ENCODE data around the gene PITPNM3.

PITPNM3 gene

DNA sequence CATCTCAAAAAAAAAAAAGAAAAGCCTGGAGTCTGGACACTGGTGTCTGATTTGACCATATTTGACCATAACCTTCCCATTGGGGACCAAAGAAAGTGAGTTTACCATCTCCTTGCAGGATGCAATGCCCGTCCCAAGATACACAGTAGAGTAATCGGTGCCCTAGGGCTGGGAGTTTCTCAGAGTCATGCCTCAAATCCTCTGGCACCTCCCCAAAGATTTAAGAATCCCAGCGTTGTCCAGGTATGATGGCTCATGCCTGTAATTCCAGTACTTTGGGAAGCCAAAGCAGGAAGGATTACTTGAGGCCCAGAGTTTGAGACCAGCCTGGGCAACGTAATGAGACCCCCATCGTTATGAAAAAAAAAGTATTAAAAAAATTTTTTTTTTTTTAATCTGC is 5.0 kb downstream of the PITPNM3 start:
- no peak for DNase-seq

- no peak for DNase-seq
These were observed 6.8 kb downstream of the PITPNM3 start for GRCh38 chr17:6549384-6550036.

DNA sequence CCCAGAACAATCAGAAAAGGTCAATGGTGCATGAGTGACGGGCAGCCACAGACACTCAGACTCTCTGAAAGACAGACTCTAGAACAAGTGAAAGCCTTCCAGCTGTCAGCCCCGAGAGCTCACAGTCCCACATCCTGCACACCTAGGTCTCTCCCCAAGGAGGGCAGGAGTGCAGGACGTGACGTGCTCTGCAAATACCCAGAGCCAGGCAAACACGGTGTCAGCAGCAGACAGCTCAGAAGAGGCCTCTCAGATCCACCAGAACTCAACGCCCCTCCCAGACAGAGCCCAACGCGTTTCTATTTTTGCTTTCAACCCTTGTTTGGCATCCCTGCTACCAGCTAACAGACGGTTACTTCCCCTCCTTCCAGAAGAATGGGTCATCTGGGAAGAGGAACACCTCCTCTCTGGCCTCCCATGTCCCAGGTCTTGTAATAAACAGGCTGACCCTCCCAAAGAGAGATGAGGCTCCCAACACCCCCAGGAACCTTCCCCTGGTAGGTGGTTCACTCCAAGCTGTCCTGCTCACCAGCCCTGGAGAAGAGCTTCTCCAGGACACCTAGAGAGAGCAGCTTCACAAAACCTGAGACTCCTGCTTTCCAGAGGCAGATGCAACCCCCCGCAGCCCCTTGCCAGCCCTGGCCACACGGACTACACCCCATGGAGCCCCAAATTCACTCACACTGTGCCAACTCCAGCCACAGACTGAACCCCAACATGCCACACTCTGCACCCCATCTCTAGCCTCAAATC is 7.6 kb downstream of the PITPNM3 start:
- DNase-seq = no peak

- no peak for DNase-seq
These were observed 8.3 kb downstream of the PITPNM3 start for GRCh38 chr17:6548034-6548433.

DNA sequence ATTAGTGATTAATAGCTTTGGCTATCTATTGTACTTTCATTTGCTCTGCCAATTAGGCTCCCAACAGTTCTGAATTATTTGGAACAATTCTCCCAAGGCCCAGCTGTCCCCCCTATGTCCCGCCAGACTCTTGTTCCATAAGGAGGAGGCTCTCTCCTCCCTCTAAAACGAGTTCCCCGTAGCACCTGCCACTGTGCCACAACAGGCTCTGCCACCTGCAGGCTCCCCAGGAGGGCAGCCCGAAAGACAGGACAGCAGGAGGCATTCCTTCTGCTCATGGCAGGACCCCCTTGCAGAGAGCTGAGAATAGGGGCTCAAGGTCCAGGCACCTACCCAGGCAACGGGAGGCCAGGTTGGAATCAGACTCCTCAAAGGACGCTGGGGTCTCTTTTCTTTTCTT is 9.0 kb downstream of the PITPNM3 start:
- no peak for DNase-seq

DNA sequence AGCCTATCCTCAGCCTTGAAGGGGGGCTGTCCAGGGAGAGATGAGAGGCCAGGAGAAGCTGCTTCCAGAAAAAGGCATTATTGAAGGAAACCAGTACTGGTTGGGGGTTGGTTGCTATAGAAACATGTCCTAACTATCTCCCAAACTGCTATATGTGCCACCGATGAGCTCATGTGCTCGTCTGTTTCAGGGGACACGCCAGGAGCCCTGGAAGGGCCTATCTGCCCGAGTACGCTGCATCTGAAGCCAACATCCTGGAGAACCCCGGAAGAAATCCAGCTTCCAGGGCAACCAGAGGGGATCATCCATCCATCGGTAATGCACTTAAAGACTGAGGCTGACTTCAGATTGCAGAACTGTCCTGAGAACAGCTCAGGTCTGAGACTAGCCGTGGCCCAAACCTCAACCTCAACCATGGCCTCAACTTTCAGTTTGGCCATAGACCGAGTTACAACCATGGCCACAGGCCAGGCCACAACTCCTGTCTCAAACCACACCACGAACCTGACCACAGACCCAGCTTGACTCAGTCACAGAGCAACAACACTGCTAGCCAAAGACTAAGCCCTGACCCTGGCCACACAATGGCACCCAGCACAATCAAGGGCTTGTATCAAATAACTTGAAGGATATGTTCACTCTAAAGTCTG is 10.2 kb downstream of the PITPNM3 start:
- DNase-seq = no peak

DNA sequence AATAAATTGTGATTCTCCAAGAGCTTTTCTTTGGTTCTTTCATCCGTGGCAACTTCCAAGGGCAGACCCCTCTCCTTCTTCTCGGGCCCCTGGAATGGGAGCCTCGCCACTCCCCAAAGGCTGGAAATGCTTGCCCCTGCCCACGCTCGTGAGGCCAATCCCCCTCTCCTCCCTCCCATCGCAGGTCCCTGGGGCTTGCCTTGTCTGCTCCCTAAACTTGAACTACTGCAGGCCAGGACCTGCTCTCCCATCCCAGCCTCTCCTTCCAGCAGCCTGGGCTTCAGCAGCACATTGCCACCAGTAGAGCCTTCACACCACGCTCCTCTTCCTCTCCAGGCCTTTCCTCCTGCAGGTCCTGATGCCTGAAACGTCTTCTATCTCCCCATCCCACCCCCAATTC is 11.1 kb downstream of the PITPNM3 start:
- no peak for DNase-seq

DNA sequence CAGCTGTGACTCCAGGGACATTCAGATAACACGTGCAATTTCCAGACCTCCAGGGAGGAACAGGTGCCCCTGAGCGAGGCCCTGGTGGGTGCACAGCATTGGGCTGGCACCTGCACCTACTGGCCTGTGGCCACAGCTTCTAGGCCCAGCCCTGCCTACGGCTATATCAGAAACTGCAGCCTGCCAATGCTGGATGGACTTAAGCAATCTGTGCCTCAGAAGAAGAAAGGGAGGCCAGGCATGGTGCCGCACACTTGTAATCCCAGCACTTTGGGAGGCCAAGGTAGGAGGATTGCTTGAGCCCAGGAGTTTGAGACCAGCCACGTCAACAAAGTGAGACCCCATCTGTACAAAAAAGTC is 12.4 kb downstream of the PITPNM3 start:
- DNase-seq = no peak

GRCh38 chr17:6543079-6544010 is 13.0 kb downstream of the PITPNM3 start:
- DNase-seq = no peak

GRCh38 chr17:6542577-6542976 is 13.8 kb downstream of the PITPNM3 start:
- no peak for DNase-seq

GRCh38 chr17:6541886-6542285 is 14.5 kb downstream of the PITPNM3 start:
- DNase-seq = no peak

- no peak for DNase-seq
These were observed 16.5 kb downstream of the PITPNM3 start for GRCh38 chr17:6539871-6540270.

DNA sequence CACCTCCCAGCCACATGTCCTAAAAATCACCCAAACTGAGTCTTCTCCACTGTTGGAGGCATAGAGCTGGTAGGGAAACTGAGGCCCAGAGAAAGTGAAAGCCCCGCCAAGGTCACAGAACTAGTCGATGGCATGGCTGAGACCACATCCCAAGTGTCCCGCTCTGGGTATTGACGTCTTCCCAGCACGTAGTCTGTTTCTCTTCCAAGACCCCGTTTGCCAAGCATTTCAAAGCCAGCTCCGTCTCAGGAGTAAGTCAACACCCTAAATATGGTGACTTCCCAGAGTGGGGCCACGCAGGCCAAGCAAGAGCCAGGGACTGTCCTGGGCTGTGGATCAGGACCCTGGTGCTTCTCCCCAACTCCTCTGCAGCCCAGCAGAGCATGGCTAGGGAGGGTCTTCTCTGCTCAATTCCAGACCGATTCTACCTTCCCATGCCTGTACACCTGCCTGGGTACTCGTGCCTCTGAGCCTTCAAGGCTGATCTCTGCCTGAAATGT is 19.7 kb downstream of the PITPNM3 start:
- DNase-seq = no peak

DNA sequence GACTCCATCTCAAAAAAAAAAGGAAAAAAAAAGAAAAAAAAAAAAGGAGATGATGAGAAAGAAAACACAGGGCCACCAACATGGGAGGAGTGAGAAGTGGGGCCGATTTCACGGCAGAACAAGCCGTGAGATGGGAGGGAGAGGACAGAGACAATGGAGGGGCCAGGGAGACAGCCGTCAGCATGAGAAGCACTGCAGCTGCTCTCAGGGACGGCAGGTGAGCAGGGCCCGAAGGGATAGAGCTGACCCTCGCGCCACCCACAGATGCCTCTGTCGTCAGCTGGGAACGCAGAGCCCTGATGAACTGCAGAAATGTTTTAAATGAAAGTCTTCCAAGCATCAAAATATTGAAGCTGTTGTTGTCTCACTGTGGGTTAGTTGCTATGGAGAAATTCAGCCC is 20.3 kb downstream of the PITPNM3 start:
- no peak for DNase-seq

DNA sequence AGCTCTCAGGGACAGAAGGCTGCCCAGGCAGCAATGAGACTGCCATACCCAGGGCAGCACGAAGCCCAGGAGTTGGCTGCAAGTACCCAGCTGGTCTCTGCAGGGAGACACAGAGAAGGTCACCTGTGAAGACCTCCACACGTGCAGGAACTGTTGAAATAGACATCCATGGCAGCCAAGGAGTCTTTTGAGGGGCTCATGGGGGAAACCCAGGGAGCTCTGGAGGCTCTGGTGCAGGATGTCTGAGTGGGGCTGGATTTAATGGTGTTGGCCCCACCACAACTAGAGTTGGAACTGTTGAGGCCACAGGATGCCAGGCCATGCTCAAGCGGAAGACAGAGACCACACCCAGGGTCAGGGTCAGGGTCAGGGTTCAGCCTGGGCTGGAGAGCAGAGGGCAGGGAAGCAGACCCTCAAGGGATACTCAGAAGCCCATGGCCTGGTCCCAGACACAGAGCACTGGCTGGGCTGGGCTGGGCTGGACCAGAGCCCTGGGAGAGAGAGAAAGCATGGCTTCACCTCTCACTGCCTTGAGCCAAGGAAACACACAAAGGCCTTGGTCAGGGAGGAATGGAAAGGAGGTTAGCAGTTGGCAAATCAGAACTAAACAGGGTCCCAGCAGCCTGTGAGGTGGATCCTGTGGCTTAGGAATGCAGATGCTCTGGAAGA is 21.4 kb downstream of the PITPNM3 start:
- DNase-seq = no peak

DNA sequence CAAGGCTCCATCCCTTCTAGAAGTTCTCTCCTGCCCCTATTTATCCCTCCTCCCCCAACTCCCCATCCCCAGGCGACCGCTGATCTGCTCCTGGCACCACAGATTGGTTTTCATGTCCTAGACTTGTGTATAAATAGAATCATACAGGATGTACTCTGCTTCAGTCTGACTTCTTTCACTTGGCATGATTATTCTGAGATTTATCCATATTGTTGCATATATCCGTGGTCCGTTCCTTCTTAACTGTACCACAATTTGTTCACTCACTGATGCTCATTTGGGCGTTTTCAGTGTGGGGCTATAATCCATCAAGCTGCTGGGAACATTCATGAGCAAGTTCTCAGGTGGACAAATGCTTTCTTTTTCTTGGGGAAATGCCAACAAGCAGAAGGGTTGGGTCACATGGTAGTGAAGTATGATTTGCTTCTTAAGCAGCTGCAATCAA is 23.9 kb downstream of the PITPNM3 start:
- DNase-seq = no peak

DNA sequence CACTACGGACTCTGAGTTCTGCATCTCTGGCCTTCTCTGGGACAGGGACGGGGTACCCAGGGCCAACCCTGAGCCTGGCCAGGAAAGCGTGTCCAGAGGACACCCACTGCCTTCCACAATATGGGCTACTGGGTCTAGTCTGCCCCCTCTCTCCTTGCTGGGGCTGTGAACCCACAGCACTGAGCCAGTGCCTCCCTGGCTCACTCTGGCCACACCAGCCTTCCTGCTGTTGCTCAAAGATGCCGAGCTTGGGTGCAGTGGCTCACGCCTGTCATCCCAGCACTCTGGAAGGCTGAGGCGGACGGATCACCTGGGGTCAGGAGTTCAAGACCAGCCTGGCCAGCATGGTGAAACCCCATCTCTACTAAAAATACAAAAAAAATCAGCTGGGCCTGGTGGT is 24.8 kb downstream of the PITPNM3 start:
- DNase-seq = no peak

DNA sequence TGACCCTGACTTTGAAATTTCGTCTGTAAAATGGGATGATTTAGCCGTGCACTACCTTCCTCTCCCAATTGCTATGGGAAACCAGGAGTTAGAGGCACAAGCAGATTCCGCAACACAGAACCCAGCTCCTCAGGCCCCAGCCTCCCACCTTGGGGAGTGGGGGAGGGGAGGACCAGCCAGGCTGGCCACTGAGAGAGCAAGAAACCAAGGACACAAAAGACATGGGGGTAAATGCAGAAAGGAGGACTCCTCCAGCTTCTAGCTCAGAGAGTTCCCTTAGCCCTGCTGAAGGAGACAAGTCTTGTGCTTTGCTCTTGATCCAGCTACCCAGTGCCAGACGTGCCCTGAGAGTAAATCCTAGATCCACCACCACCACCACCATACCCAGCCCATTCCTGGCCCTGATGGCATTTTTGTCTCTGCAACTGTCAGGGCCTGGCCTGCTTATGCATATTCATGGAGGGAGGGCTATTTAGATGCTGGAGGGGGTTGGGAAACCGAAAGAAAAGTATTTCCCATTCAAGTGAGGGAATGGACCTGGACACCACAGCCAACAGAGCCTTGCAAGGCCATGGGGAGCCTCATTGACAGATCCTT is 25.9 kb downstream of the PITPNM3 start:
- no peak for DNase-seq

DNA sequence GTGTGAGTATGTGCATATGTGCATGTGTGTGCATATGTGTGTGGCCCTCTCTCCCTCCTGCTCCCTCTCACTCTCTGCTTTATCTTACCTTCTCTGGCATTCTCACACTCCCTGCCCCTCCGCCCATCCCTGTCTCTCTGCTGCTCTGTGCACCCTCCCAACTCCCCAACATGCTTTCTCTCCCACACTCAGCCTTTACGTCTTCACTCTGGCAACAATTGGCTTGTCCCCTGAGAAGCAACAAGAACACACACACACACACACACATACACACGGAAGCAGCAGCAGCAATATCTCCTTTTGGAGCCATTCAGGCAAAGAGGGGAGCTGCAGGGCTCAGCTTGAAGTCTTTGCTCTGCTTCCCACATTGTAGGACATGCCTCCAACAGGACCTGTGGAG is 27.8 kb downstream of the PITPNM3 start:
- DNase-seq = no peak

GRCh38 chr17:6526362-6527152 is 29.8 kb downstream of the PITPNM3 start:
- DNase-seq = no peak

DNA sequence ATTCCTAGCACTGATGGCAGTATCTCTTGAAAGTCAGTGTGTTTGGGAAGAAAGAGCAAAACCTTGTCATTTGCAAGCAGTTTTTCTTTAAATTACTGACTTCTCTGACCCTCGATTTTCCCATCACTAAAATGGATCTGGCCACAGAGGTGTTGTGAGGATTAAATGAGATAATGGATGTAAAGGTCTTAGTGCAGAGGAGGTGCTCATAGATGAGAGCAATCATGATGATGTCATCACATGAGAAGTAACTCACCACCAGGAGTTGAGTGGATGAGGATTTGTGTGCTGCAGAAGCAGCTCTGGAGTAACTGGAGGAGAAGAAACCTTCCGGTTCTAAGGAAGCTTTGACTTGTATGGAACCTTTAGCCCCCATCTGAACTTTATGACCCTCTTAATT is 30.6 kb downstream of the PITPNM3 start:
- DNase-seq = no peak

Data from activated CD8-positive, alpha-beta memory T cell treated with anti-CD3 and anti-CD28 coated beads for 24 hours (primary cell).